Measurements from ENCODE around the gene TNFRSF11A.

TNFRSF11A gene

DNA sequence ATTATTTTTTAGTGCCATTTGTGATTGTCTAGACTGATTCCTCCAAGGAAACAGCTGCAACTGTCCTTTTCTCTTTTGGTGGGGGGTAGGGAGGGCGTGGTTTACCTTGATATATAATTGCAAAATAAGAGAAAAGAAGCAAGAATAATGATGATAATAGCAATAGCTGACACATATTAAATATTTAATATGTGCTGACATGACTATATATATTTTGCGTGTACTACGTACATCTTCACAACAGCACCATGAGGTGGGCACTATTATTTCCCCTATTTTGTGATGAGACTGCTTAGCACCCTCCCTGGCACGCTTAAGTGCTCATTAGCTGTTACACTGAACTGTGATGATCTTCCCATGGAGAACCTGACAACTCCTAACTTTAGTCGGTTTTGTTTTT is 39.4 kb downstream of the TNFRSF11A start:
- DNase-seq, result no peak
- no peaks in the 10 kb centered on the region for H3K36me3 ChIP-seq (replicated peaks; ENCODE audit: insufficient read depth, low read length)
- no peaks in the 10 kb centered on the region for H3K4me1 ChIP-seq (ENCODE audit: low read length)
- no peak overlapping the region for H3K4me2 ChIP-seq (ENCODE audit: low read depth, low read length)
- no peaks in the 10 kb centered on the region for H3F3A ChIP-seq (ENCODE audit: insufficient read depth, low read length)
- H3K27me3 ChIP-seq (replicated peaks; ENCODE audit: insufficient read depth, low read length), result no peaks in the 10 kb centered on the region
- no peaks in the 10 kb centered on the region for H3K9me2 ChIP-seq (replicated peaks; ENCODE audit: insufficient read depth, low read length)
- TF ChIP-seq EZH2 (optimal IDR thresholded peaks at IDR 0.05; ENCODE audit: low read depth, low read length) (no peak), EZH2phosphoT487 (IDR thresholded peaks at IDR 0.05; ENCODE audit: low read length) (no peak)
- TF ChIP-seq, protein P1, sequence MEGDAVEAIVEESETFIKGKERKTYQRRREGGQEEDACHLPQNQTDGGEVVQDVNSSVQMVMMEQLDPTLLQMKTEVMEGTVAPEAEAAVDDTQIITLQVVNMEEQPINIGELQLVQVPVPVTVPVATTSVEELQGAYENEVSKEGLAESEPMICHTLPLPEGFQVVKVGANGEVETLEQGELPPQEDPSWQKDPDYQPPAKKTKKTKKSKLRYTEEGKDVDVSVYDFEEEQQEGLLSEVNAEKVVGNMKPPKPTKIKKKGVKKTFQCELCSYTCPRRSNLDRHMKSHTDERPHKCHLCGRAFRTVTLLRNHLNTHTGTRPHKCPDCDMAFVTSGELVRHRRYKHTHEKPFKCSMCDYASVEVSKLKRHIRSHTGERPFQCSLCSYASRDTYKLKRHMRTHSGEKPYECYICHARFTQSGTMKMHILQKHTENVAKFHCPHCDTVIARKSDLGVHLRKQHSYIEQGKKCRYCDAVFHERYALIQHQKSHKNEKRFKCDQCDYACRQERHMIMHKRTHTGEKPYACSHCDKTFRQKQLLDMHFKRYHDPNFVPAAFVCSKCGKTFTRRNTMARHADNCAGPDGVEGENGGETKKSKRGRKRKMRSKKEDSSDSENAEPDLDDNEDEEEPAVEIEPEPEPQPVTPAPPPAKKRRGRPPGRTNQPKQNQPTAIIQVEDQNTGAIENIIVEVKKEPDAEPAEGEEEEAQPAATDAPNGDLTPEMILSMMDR (IDR thresholded peaks at IDR 0.05; ENCODE audit: low read length), result no peak
- no peaks in the 10 kb centered on the region for H4K20me1 ChIP-seq (ENCODE audit: insufficient read depth, low read length)
- H3K79me2 ChIP-seq (ENCODE audit: low read length), result no peaks in the 10 kb centered on the region
- H2AFZ ChIP-seq (ENCODE audit: low read length), result no peak overlapping the region
- H3K9me3 ChIP-seq (replicated peaks; ENCODE audit: insufficient read depth, low read length), result no peaks in the 10 kb centered on the region
- H3K9ac ChIP-seq (ENCODE audit: low read length), result no peak overlapping the region
- no peak overlapping the region for H3K27ac ChIP-seq (ENCODE audit: low read length)
- no peak overlapping the region for H3K4me3 ChIP-seq (ENCODE audit: low read length)

GRCh38 chr18:62365420-62365819 is 40.3 kb downstream of the TNFRSF11A start:
- no peaks in the 10 kb centered on the region for H3F3A ChIP-seq (ENCODE audit: insufficient read depth, low read length)
- H3K9me3 ChIP-seq (replicated peaks; ENCODE audit: insufficient read depth, low read length), result no peaks in the 10 kb centered on the region
- no peak overlapping the region for H3K4me2 ChIP-seq (ENCODE audit: low read depth, low read length)
- no peak for TF ChIP-seq EZH2 (optimal IDR thresholded peaks at IDR 0.05; ENCODE audit: low read depth, low read length)
- TF ChIP-seq, protein P1 (IDR thresholded peaks at IDR 0.05; ENCODE audit: low read length), result no peak
- no peak for TF ChIP-seq EZH2phosphoT487 (IDR thresholded peaks at IDR 0.05; ENCODE audit: low read length)
- no peak overlapping the region for H3K27ac ChIP-seq (ENCODE audit: low read length)
- no peaks in the 10 kb centered on the region for H3K79me2 ChIP-seq (ENCODE audit: low read length)
- H3K4me1 ChIP-seq (ENCODE audit: low read length), result no peaks in the 10 kb centered on the region
- no peaks in the 10 kb centered on the region for H3K9me2 ChIP-seq (replicated peaks; ENCODE audit: insufficient read depth, low read length)
- no peak overlapping the region for H3K4me3 ChIP-seq (ENCODE audit: low read length)
- H2AFZ ChIP-seq (ENCODE audit: low read length), result no peak overlapping the region
- DNase-seq, result no peak
- H3K27me3 ChIP-seq (replicated peaks; ENCODE audit: insufficient read depth, low read length), result no peaks in the 10 kb centered on the region
- H4K20me1 ChIP-seq (ENCODE audit: insufficient read depth, low read length), result no peaks in the 10 kb centered on the region
- H3K9ac ChIP-seq (ENCODE audit: low read length), result no peak overlapping the region
- no peaks in the 10 kb centered on the region for H3K36me3 ChIP-seq (replicated peaks; ENCODE audit: insufficient read depth, low read length)

GRCh38 chr18:62366992-62367391 is 41.9 kb downstream of the TNFRSF11A start:
- Histone ChIP-seq H3K79me2 (ENCODE audit: low read length) (no peaks in the 10 kb centered on the region), H3K4me3 (ENCODE audit: low read length) (no peak overlapping the region), H3K27ac (ENCODE audit: low read length) (no peak overlapping the region), H3K9me3 (replicated peaks; ENCODE audit: insufficient read depth, low read length) (no peaks in the 10 kb centered on the region), H3K4me1 (ENCODE audit: low read length) (no peaks in the 10 kb centered on the region), H4K20me1 (ENCODE audit: insufficient read depth, low read length) (no peaks in the 10 kb centered on the region), H3F3A (ENCODE audit: insufficient read depth, low read length) (no peaks in the 10 kb centered on the region), H3K4me2 (ENCODE audit: low read depth, low read length) (no peak overlapping the region), H3K9me2 (replicated peaks; ENCODE audit: insufficient read depth, low read length) (no peaks in the 10 kb centered on the region), H2AFZ (ENCODE audit: low read length) (no peak overlapping the region), H3K9ac (ENCODE audit: low read length) (no peak overlapping the region), H3K36me3 (replicated peaks; ENCODE audit: insufficient read depth, low read length) (no peaks in the 10 kb centered on the region), H3K27me3 (replicated peaks; ENCODE audit: insufficient read depth, low read length) (no peaks in the 10 kb centered on the region)
- no peak for DNase-seq
- TF ChIP-seq EZH2 (optimal IDR thresholded peaks at IDR 0.05; ENCODE audit: low read depth, low read length) (no peak), EZH2phosphoT487 (IDR thresholded peaks at IDR 0.05; ENCODE audit: low read length) (no peak)
- TF ChIP-seq, protein P1 (IDR thresholded peaks at IDR 0.05; ENCODE audit: low read length), result no peak

Measured in MM.1S (cell line).